GM10266 (cell line): ENCODE data around the gene CNIH1.
"Not testable (repeated sequence)": the region's sequence is repeated elsewhere in the genome, so short reads cannot be mapped to it uniquely, and the experiment has no call there.

Experiments
- DNase-seq: peaks from one replicate; pipeline ENCODE4 v3.0.0; 2012; ENCODE audit errors: extremely low spot score
- TF ChIP-seq, protein P1 (sequence below): IDR thresholded peaks from 2 replicates; pipeline ENCODE4 v1.5.1; 2012; ENCODE audit warnings: mild to moderate bottlenecking, low read depth; ENCODE audit not compliant: control insufficient read depth, insufficient read depth; ENCODE audit errors: missing control alignments

The CNIH1 gene

GRCh38 chr14:54451961-54452360 is 10.8 kb upstream of the CNIH1 start:
- no peak for DNase-seq
- TF ChIP-seq, protein P1, sequence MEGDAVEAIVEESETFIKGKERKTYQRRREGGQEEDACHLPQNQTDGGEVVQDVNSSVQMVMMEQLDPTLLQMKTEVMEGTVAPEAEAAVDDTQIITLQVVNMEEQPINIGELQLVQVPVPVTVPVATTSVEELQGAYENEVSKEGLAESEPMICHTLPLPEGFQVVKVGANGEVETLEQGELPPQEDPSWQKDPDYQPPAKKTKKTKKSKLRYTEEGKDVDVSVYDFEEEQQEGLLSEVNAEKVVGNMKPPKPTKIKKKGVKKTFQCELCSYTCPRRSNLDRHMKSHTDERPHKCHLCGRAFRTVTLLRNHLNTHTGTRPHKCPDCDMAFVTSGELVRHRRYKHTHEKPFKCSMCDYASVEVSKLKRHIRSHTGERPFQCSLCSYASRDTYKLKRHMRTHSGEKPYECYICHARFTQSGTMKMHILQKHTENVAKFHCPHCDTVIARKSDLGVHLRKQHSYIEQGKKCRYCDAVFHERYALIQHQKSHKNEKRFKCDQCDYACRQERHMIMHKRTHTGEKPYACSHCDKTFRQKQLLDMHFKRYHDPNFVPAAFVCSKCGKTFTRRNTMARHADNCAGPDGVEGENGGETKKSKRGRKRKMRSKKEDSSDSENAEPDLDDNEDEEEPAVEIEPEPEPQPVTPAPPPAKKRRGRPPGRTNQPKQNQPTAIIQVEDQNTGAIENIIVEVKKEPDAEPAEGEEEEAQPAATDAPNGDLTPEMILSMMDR: no peak

GRCh38 chr14:54451121-54451601 is 10.0 kb upstream of the CNIH1 start:
- TF ChIP-seq, protein P1: no peak
- no peak for DNase-seq

GRCh38 chr14:54450535-54450934 is 9.4 kb upstream of the CNIH1 start:
- DNase-seq: no peak
- TF ChIP-seq, protein P1: no peak

- TF ChIP-seq, protein P1: no peak
- no peak for DNase-seq
Measured at GRCh38 chr14:54447231-54447692, 6.1 kb upstream of the CNIH1 start.

DNA sequence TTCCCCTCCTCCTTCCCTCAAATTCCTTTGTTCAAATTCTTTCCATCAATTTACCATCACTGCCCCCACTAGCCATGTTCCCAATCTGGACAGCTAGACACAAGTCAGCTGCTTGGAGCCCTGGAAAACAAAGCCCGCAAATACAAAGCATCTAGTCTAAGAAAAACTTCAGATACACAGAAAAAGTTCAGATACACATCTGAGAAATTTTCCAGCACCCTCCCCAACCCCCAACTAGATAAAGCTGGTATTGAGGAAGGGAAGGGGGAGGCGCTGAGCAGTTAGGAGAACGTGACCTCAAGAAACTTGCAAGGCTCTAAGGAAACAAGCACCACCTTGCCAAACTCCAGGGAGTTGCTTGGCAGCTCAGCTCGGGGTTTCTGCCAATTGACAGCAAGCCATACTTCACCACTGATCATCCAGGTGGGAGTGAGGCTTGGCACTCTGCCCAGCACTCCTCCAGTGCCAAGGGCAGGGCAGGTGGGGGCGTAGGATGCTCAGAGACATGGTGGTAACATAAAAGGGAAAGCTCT is 5.1 kb upstream of the CNIH1 start:
- no peak for DNase-seq
- TF ChIP-seq, protein P1: no peak

DNA sequence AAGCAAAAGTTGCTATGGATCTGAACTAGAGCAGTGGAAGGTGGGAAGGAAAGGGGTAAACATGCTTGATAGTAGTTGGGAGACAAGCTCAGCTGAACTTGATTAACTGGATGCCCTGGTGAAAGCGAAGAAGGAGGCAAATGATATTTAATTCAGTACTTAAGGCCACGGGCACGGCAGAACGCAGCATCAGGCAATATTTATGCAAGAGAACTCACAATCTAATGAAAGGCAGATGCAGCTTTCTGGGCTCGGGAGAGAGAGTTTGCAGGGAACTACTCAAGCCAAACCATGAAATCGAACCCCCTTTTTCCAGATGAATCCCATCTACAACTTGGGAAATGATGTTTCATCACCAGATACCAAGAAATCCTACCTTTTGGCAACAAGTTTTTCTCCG is 3.5 kb upstream of the CNIH1 start:
- DNase-seq: no peak
- TF ChIP-seq, protein P1: no peak

GRCh38 chr14:54443981-54444380 is 2.8 kb upstream of the CNIH1 start:
- DNase-seq: no peak
- TF ChIP-seq, protein P1: no peak

- DNase-seq: not testable (repeated sequence)
Measured at GRCh38 chr14:54442961-54443360, 1.8 kb upstream of the CNIH1 start.
